Peyer's patch (tissue), 4 donors: Measurements from ENCODE around the gene NCS1.

Experiments used
- POLR2A ChIP-seq, 2 donors: fragments of 450-650 bp; IDR thresholded peaks; one replicate each; pipeline ENCODE4 v1.5.1; 2017; ENCODE audit warnings: antibody characterized with exemption in 2 of 2, mild to moderate bottlenecking in 2 of 2, moderate library complexity in 2 of 2
- TF ChIP-seq, protein P1 (sequence below), 6 experiments: fragments of 450-650 bp in 4 of 6; fragments of 200-600 bp in 2 of 6; sonication (generic) in 1 of 6; IDR thresholded peaks; one replicate each; pipeline ENCODE4 v1.5.1; 2017 to 2019; ENCODE audit warnings: antibody characterized with exemption in 6 of 6, mild to moderate bottlenecking in 3 of 6, moderate library complexity in 1 of 6

DNA sequence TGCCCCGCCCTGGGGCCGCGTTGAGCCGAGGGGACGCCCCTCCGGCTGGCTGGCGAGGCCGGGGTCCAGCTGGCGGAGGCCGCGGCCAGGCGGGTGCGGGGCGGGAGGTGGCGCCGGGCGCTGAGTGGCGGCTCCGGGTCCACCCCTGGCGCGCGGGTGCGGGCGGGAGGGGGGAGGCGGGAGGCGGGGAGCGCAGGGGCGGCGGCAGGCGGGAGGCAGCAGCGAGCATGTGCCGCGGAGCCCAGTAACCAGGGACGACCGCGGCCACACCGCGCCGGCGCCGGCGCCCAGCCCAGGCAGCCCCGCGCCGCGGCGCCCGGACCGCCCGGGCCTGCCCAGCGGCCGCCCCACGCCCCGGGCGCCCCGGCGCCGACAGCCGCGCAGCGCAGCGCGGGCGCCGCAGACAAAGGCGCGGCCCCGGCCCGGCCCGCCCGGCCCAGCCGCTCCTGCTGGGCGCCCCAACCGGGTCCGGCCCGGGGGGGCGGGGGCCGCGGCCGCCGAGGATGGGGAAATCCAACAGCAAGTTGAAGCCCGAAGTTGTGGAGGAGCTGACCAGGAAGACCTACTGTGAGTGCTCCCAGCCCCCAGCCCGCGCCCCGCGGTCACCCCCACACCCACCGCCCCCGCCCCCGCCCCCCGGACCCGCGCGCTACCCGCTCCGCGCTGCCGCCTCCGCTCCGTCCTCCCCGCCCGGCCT, at the start of gene NCS1:
- TF ChIP-seq POLR2A (IDR thresholded peaks at IDR 0.05) = no peak
- TF ChIP-seq, protein P1, sequence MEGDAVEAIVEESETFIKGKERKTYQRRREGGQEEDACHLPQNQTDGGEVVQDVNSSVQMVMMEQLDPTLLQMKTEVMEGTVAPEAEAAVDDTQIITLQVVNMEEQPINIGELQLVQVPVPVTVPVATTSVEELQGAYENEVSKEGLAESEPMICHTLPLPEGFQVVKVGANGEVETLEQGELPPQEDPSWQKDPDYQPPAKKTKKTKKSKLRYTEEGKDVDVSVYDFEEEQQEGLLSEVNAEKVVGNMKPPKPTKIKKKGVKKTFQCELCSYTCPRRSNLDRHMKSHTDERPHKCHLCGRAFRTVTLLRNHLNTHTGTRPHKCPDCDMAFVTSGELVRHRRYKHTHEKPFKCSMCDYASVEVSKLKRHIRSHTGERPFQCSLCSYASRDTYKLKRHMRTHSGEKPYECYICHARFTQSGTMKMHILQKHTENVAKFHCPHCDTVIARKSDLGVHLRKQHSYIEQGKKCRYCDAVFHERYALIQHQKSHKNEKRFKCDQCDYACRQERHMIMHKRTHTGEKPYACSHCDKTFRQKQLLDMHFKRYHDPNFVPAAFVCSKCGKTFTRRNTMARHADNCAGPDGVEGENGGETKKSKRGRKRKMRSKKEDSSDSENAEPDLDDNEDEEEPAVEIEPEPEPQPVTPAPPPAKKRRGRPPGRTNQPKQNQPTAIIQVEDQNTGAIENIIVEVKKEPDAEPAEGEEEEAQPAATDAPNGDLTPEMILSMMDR (IDR thresholded peaks at IDR 0.05) = no peak
